GM12892 (cell line): ENCODE results near the gene TOP2B.

Experiments used
- POLR2A ChIP-seq: IDR thresholded peaks from 2 replicates; pipeline ENCODE4 v1.6.1; 2011; ENCODE audit warnings: low read depth, low read length, control low read depth
- POLR2AphosphoS5 ChIP-seq: IDR thresholded peaks from 2 replicates; pipeline ENCODE4 v1.6.1; 2011; ENCODE audit warnings: low read depth, low read length, control low read depth

DNA sequence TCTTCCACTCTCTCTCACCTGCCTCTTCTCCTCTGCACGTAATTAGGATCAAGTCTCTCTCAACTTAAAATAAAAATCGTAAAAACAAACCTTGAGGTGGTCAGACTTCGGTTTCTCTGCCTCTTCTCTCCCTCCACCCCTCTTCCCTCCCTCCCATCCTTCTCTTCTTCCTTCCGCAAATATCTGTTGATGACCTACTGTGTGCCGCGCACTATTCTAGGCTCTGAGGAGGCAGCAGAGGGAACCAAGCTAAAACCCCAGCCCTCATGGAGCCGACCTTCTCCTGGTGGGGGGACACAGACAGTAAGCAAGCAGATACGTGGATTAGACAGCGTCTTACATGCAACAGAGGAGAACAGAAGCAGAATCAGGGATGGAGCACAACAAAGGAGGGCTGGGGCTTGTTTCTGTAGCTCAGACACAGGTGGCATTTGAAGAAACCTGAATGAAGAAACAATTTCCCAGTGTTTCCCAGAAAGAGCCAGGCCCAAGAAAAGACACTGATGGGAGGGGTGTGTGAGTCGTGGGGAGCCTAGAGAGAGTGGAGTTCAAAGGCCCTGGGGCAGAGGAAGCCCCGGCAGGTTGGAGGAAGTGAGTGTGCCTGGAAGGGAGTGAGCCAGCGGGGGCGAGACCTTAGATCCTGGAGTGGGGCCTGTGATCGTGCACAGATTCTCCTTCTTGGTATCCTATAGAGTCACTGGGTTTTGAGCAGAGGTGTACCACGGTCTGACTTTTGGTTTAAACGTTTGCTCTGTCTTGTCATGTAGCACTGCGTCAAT, 80.5 kb downstream of the TOP2B start:
- TF ChIP-seq POLR2AphosphoS5 (no peak), POLR2A (no peak)
